Spleen (tissue), 7 donors: Measurements from ENCODE around the gene LRRC15.

Experiments
- POLR2A ChIP-seq, 3 donors: fragments of 450-650 bp; IDR thresholded peaks; one replicate each; pipeline ENCODE4 v1.5.1; 2017; ENCODE audit warnings: antibody characterized with exemption in 3 of 3, mild to moderate bottlenecking in 1 of 3
- POLR2AphosphoS5 ChIP-seq, 3 donors: sonication (generic); formaldehyde crosslinking; IDR thresholded peaks; one replicate each; pipeline ENCODE4 v1.5.1; 2017; ENCODE audit warnings: antibody characterized with exemption in 3 of 3
- TF ChIP-seq, protein P1 (sequence below), 11 experiments: fragments of 200-600 bp in 7 of 11; fragments of 450-650 bp in 4 of 11; sonication (generic) in 4 of 11; IDR thresholded peaks in 8 of 11; conservative IDR thresholded peaks in 3 of 11; 1 replicate in 7 of 11; 2 replicates in 4 of 11; pipeline versions ENCODE4 v1.4.0 to v1.8.0; 2016 to 2021; ENCODE audit warnings: antibody characterized with exemption in 11 of 11, inconsistent platforms in 4 of 11, mild to moderate bottlenecking in 1 of 11
- donor health status: DM: no; HTN: no; CAD: no; lungs with moderate emphysema.
- donor health status: DM: no; HTN: no; CAD: no.
- donor health status: DM: no; HTN: no; CAD: no.

DNA sequence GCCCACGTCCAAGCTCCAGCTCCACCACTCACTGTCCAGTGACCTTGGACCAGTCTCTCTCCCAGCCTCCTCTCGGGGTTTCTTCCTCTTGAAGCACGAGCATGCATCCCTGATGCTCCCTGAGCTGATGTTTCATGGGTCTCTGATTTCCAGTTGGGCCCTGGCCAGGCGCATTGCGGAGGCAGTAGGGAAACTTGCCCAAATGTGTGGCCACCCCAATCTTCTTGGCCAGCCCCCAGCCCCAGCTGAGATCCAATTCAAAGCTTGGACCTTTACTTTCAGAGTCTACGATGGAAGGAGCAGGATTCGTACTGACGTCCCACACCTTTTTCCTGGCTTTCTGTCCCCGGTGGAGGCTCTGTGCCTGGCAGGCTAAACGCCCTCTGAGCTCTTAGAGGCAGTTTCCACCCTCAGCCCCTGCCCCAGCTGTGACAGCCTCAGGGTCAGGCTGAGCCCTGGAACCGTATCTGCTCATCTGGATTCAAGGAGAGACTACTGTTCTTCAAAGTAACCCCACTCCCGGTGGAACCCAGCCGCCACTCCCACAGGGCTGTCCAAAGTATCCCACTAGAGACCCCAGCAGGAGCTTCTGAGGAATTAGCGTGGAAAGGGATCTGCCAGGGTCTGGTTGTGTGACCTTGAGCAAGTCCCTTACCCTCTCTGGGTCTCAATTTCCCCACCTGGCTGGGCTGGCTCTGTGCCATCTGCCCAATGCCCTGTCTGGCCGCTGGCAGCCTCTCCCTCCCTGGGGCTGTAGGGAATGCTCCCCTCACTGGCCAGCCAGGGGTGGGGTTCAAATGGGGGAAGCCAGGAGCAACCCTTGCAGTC, 55.8 kb downstream of the LRRC15 start:
- TF ChIP-seq, protein P1, sequence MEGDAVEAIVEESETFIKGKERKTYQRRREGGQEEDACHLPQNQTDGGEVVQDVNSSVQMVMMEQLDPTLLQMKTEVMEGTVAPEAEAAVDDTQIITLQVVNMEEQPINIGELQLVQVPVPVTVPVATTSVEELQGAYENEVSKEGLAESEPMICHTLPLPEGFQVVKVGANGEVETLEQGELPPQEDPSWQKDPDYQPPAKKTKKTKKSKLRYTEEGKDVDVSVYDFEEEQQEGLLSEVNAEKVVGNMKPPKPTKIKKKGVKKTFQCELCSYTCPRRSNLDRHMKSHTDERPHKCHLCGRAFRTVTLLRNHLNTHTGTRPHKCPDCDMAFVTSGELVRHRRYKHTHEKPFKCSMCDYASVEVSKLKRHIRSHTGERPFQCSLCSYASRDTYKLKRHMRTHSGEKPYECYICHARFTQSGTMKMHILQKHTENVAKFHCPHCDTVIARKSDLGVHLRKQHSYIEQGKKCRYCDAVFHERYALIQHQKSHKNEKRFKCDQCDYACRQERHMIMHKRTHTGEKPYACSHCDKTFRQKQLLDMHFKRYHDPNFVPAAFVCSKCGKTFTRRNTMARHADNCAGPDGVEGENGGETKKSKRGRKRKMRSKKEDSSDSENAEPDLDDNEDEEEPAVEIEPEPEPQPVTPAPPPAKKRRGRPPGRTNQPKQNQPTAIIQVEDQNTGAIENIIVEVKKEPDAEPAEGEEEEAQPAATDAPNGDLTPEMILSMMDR (IDR thresholded peaks at IDR 0.05 in 8 of 11, conservative IDR thresholded peaks at IDR 0.05 in 3 of 11): no peak
- TF ChIP-seq POLR2A (IDR thresholded peaks at IDR 0.05) (no peak), POLR2AphosphoS5 (IDR thresholded peaks at IDR 0.05) (no peak)
